Stimulated activated CD8-positive, alpha-beta memory T cell treated with anti-CD3 and anti-CD28 coated beads, Interleukin-15, amount 100 ng/mL, for 1 hour (primary cell): ENCODE results near the gene CNTN3.

Source experiments
- DNase-seq: peaks from one replicate; pipeline ENCODE4 v3.0.0-alpha.2; 2020; ENCODE audit warnings: low read depth

Gene CNTN3

DNA sequence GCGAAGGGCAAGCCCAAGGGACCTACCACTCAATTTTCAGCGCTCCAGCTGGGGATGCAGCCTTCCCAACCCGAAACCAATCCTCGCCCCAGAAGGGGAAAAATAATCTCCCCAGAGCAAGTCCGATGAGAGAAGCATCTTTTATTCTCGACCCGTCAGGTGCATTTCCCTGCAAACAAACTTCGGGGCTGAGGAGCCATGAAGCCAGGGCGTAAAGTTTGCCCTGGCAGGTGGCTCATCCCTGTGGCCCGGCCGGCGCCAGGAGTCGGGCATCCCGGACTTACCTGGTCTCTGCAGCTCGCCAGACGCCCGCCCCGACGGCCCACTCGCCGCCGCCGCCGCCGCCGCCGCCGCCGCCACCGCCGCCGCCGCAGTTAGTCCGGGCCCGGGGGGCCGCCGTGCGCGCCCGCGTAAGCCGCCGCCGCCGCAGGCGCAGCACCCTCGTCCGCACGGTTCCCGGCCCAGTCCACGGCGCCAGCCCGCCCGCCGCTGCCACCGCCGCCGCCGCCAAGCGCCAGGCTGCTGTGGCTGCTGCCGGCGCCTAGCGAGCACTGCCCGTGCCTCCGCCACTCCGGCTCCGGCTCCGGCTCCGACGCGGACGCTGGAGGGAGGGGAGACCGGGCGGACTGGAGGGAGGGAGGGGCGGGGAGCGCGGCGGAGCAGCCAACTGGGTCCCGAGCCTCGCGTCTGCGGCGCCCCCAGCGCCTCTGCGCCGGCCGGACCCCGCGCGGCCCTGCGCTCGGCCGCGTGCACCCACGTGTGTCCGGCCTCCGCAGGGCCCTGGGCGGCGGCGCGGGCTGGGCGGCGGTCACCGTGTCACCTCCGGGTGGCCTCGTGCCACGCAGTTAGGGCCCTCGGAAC is at the start of gene CNTN3:
CNTN3 (minus strand) TSS at position 553 of the 861 bp plus-strand sequence. CDS start 93,547 bp downstream, outside the sequence.
- no peak for DNase-seq

GRCh38 chr3:74663178-74663577 is 48.7 kb upstream of the CNTN3 start:
- DNase-seq = no peak

DNA sequence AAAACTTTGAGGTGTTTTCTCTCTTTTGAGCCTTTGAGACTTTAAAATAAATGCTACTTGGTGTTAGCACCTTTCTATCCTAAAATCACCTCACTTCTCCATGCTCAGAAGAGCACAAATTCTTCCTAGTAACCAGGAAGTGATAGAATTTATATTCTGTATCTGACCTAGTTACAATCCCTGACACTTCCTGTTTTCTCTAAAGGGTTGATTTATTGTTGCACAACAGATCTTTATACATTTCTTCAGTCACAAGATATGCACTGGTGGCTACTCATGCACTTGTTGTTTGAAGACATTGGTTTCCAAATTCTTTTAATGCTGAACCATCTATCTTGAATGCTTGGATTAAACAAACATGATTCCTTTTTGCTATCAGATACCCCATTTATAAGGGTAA is 47.2 kb upstream of the CNTN3 start:
- no peak for DNase-seq

GRCh38 chr3:74651885-74652284 is 37.4 kb upstream of the CNTN3 start:
- DNase-seq = no peak

DNA sequence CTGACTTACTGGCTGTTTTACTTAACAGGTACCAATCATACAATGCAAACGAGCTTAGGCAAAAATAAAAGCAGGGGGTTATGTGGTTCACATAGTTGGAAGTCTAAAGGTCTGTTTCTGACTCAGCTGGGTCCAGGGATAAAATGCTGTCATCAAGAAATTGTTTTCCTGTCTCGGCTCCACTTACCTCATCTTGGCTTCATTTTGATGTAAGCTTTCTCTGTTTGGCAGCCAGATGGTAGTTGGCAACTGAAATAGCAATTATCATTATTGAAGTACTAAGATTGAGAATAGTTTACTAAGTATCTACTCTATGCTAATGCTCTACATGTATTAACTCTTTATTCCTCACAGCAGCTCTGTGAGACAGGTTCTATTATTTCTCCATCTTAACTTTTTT is 36.8 kb upstream of the CNTN3 start:
- no peak for DNase-seq

- no peak for DNase-seq
These were observed 33.6 kb upstream of the CNTN3 start for GRCh38 chr3:74648107-74648506.

DNA sequence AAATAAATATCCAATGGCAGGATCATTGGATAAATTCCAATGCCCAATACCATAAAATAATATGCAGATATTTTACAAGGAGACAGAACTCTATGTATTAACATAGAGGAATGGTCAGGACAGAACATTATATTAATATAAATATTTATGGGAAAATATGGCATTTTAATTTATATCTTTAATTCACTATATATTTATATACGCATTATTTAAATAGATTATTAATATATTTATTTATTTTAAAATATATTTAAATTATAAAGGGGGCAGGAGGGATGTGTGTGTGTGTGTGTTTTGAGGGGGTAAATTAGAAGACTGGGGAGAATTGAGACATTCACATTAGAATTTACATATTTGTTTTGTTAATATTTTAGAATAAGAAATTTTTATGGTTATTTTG is 31.6 kb upstream of the CNTN3 start:
- DNase-seq = no peak

- DNase-seq = no peak
These were observed 29.2 kb upstream of the CNTN3 start for GRCh38 chr3:74643636-74644035.

- DNase-seq = no peak
These were observed 28.4 kb upstream of the CNTN3 start for GRCh38 chr3:74642876-74643275.

- no peak for DNase-seq
These were observed 25.8 kb upstream of the CNTN3 start for GRCh38 chr3:74640211-74640610.

DNA sequence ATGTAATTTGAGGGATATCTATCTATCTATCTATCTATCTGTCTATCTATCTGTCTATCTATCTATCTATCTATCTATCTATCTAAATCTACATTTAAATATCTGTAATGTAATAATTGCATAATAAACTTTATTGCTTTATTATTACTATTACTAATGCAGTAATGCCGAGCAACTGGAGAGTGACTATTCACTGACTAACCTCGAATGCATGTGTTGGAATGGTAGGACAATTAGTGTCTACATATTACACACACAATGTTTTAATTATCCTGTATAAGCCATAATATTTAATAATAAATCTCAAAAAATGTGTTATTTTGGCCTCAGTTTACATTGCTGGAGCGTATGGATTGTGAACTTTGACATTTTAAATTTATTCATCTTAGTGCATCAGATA is 25.2 kb upstream of the CNTN3 start:
- DNase-seq = no peak

DNA sequence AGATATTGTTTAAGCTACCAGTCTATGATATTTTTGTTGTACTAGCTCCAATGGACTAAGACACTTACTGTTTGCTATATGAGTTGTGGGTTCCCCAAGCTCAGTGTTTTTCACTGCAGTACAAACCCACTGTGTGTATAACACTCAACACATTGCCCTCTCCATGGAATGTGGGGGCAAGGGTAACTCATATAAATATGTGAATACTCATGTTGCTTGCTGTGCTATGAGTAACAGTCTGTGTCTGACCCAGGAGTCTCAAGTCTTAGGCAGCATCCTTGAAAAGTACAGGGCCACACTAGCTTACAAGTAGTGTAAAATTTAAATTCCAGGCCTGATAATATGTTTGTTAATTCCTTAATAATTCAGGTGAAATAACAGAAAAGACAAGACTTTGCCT is 22.5 kb upstream of the CNTN3 start:
- no peak for DNase-seq

GRCh38 chr3:74633021-74633420 is 18.6 kb upstream of the CNTN3 start:
- DNase-seq = no peak

GRCh38 chr3:74631351-74632140 is 17.1 kb upstream of the CNTN3 start:
- no peak for DNase-seq

DNA sequence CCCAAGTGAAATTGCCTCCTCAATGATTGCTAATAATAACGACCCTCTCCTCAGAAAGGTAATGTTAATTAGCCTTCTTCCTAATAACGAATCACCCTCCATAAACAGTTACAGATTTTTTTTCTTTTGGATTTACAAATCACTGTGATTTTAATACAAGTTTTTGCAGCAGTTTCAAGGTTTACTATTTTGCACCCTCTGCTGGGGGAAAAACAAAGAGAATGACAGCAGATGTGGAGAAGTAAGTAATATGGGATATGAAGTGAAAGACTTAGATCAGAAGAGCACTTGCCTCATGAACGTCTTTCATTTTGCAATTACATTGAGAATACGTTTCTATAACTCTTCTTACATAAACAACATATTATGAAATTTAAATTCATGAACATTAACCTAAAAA is 16.1 kb upstream of the CNTN3 start:
- DNase-seq = no peak

- no peak for DNase-seq
These were observed 11.6 kb upstream of the CNTN3 start for GRCh38 chr3:74626011-74626410.

DNA sequence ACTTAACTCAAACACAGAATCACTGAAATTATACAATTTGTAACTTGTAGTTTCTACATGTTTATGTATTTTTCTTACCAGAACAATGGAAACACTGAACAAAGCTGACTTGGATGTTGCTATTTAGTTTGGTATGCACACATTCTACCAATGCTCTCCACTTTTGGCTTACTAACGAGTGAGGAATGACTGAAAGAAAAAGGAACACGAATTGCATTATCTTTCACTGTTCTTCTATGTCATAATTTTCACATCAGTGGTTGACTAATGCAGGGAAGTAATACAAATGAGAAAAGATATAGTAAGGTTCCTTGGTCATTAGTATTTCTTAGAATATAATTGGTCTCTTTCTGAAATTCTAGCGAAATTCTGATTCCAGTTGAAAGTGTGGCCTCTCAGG is 9.8 kb upstream of the CNTN3 start:
- no peak for DNase-seq

DNA sequence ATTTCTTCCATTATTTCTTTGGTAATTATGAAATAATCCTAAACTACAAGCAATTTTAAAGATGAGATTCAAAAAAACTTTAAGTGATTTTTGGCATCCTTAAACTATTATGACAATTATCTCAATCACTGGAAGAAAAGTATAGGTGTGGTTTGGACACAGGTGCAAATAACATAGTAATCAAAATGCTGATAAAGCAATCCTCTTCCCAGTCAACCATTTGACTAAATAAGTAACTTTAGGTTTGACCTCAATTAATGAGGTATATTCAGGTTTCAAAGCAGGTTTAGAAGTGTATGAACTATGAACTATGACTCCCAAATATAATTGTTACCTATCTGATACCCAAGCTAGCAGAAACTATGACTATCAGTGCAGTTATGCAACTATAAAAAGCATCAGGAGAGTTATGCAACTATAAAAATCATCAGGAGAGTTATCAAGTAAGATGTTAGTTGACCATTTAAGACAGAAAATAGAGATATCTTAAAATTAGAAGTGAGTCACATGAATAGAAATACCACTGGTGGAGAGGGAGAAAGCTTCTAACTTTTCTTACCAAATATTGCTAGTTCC is 8.9 kb upstream of the CNTN3 start:
- DNase-seq = no peak

DNA sequence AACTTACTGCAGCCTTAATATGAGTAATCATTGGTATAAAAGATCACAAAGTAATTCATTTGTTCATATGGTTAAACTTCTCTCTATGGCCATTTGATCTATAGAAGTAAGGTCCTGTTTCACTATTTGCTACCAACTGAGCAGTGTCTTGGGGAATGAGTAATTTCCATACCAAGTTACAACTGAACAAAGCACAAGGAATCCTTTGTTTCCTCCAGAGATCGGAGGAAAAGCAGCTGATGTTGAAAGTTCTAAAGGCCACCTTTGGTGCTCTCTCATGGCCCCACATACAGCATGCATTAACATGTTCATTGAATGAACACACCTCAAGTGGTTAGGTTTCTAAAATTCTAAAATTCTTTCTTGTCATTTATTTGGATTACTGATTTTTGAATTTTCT is 7.1 kb upstream of the CNTN3 start:
- DNase-seq = no peak

GRCh38 chr3:74617776-74618175 is 3.3 kb upstream of the CNTN3 start:
- DNase-seq = no peak

GRCh38 chr3:74613521-74614106 is 845 bp downstream of the CNTN3 start:
- no peak for DNase-seq

DNA sequence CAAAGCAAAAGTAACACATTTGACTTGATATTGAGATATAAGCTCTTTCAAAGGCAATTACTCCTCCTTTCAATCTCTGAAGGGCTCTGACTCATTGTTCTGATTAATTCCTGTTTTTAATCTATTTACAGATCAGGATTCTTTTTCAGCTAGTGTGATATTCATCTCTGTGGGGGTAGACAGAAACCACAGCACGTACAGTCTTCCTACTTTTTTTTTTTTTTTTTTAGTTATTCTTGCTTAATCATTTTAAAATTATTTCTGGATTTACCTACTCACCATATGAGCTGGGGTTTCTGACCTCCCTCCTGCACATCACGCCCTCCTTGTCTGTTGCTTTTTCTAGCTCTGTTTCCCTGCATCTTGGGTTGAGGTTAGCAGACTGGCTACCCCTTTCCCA is 1.4 kb downstream of the CNTN3 start:
- DNase-seq = no peak

DNA sequence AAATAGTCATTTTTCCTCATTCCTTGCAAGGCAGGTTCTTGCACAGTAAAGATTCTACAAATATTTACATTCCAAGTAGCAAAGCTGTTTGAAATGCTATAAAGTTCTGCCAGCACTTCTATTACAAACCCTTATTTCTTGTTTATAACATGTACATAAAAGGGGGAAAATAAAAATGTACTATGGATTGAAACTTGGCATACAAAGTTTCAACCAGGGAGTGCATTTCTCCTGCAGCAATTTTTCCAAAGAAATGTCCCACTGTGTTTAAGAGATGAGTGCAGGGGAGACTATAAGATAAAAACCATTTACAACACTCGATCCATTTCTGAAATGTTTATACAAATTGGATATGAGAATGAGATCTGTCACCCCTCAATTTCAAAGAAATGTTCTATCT is 3.3 kb downstream of the CNTN3 start:
- no peak for DNase-seq
